Endothelial cell of umbilical vein (primary cell): ENCODE measurements around the gene RELN. TPM values are rescaled to one million over a fixed set of nuclear protein-coding genes. Genes with fewer than 3 reads are reported as not detected.

ENCODE experiments used
- BruUV-seq: library from RNA; stranded (reverse); fragments of 400-500 nt; replicated peaks from 2 replicates; lab custom pipeline; 2021; lab: Mats Ljungman, UMichigan
- CTCF ChIA-PET: fragments of 300-600, 350-600 bp; sonication (Branson Sonifier 250); formaldehyde crosslinking; loops from one replicate; lab custom pipeline; 2021; ENCODE audit warnings: antibody characterized with exemption, inconsistent platforms; lab: Charles Lee
- POLR2A ChIA-PET: fragments of 300-600, 350-600 bp; sonication (Branson Sonifier 250); formaldehyde crosslinking; loops from one replicate; lab custom pipeline; 2021; ENCODE audit warnings: antibody characterized with exemption, inconsistent platforms; lab: Charles Lee
- DNase-seq: peaks from one replicate; pipeline ENCODE4 v3.0.0-alpha.2; 2011; ENCODE audit warnings: low read depth, low spot score
- FAIRE-seq: peaks from 2 replicates; lab custom pipeline; 2011; peaks lifted over from hg19 to GRCh38; lab: Jason Lieb, UNC
- H2AFZ ChIP-seq: 2 replicates; pipeline ENCODE4 v1.6.0; 2012; ENCODE audit warnings: low read depth, low read length, control low read depth, inconsistent platforms
- H3K27ac ChIP-seq: 2 replicates; pipeline ENCODE4 v1.5.1; 2011; ENCODE audit warnings: low read depth, mild to moderate bottlenecking, control low read depth, low read length, moderate library complexity; ENCODE audit not compliant: insufficient read depth
- H3K27me3 ChIP-seq, 2 experiments: 2 replicates each; pipeline versions ENCODE4 v1.6.0 to v1.6.1; 2011; ENCODE audit warnings: low read length in 2 of 2, mixed read lengths in 1 of 2; ENCODE audit not compliant: control insufficient read depth in 2 of 2, insufficient read depth in 2 of 2
- H3K36me3 ChIP-seq, 2 experiments: 2 replicates in 1 of 2; 3 replicates in 1 of 2; pipeline ENCODE4 v1.5.1; 2011; ENCODE audit warnings: low read length in 2 of 2, mild to moderate bottlenecking in 1 of 2, moderate library complexity in 1 of 2; ENCODE audit not compliant: control insufficient read depth in 2 of 2, insufficient read depth in 2 of 2; ENCODE audit errors: extremely low read depth in 1 of 2
- H3K4me1 ChIP-seq: 3 replicates; pipeline ENCODE4 v1.5.1; 2011; ENCODE audit warnings: mild to moderate bottlenecking, low read length; ENCODE audit not compliant: control insufficient read depth, insufficient read depth; ENCODE audit errors: extremely low read depth
- H3K4me2 ChIP-seq: 2 replicates; pipeline ENCODE4 v1.6.1; 2011; ENCODE audit warnings: low read length, control low read depth, mixed read lengths; ENCODE audit not compliant: insufficient read depth
- H3K4me3 ChIP-seq, 3 experiments: fragments of 200-600 bp in 1 of 3; sonication (generic), shearing (Covaris generic) in 1 of 3; replicated peaks in 1 of 3; 2 replicates each; pipeline ENCODE4 v1.5.1; 2011 to 2016; ENCODE audit warnings: control low read depth in 3 of 3, low read length in 3 of 3, mild to moderate bottlenecking in 2 of 3, inconsistent platforms in 1 of 3, low read depth in 1 of 3, moderate library complexity in 1 of 3; ENCODE audit not compliant: insufficient read depth in 1 of 3
- H3K79me2 ChIP-seq: 2 replicates; pipeline ENCODE4 v1.6.0; 2012; ENCODE audit warnings: low read length, inconsistent platforms; ENCODE audit not compliant: control insufficient read depth, insufficient read depth
- H3K9ac ChIP-seq: replicated peaks from 2 replicates; pipeline ENCODE3; 2011; ENCODE audit warnings: low read length, control low read depth; ENCODE audit not compliant: insufficient read depth; ENCODE audit errors: extremely low read depth
- H3K9me1 ChIP-seq: replicated peaks from 3 replicates; pipeline ENCODE4 v1.6.0; 2011; ENCODE audit warnings: mild to moderate bottlenecking, low read length; ENCODE audit not compliant: control insufficient read depth, insufficient read depth; ENCODE audit errors: extremely low read depth
- H3K9me3 ChIP-seq: replicated peaks from 2 replicates; pipeline ENCODE4 v1.5.1; 2012; ENCODE audit warnings: low read length, inconsistent platforms; ENCODE audit not compliant: control insufficient read depth, insufficient read depth
- H4K20me1 ChIP-seq: replicated peaks from 2 replicates; pipeline ENCODE3; 2011; ENCODE audit warnings: mild to moderate bottlenecking, low read length; ENCODE audit not compliant: control insufficient read depth, insufficient read depth; ENCODE audit errors: extremely low read depth
- JUN ChIP-seq: IDR thresholded peaks from 2 replicates; pipeline ENCODE4 v1.6.1; 2011; ENCODE audit warnings: borderline replicate concordance, low read depth; ENCODE audit not compliant: insufficient read length, insufficient read depth
- MYC ChIP-seq: IDR thresholded peaks from one replicate; pipeline ENCODE4 v1.6.1; 2011; ENCODE audit warnings: mild to moderate bottlenecking, low read depth, low read length
- dilution Hi-C: fragments of 300-500 bp; cut with MboI; formaldehyde crosslinking; loops from one replicate; pipeline ENCODE4 v1.15.0; 2019; ENCODE audit warnings: low sequenced_read_pairs; ENCODE audit not compliant: extremely low pct_ligation_motif_present
- intact Hi-C: fragments of 100-400 bp; cut with micrococcal nuclease; formaldehyde crosslinking; loops from one replicate; pipeline ENCODE4 v1.10.0; 2022
- polyA plus RNA-seq, 4 experiments: library from polyadenylated mRNA; depleted of rRNA in 3 of 4; stranded (reverse) in 3 of 4; unstranded in 1 of 4; fragments of >200 nt; gene quantifications; 2 replicates each; pipeline versions ENCODE4 v1.2.1 to v1.2.3, GENCODE V29; 2011 to 2012; ENCODE audit warnings: missing spikeins in 1 of 4
- total RNA-seq: library from RNA; stranded (reverse); gene quantifications from 2 replicates; pipeline ENCODE4 v1.2.3, GENCODE V29; 2021
- TF ChIP-seq, protein P1 (sequence below), 2 donors: IDR thresholded peaks; 1 replicate in 1 of 2; 2 replicates in 1 of 2; pipeline ENCODE4 v1.5.1; 2011; ENCODE audit warnings: low read length in 2 of 2, mild to moderate bottlenecking in 2 of 2, moderate library complexity in 2 of 2, control low read depth in 1 of 2, inconsistent platforms in 1 of 2, low read depth in 1 of 2; ENCODE audit not compliant: insufficient read depth in 1 of 2; ENCODE audit errors: extremely low read depth in 1 of 2

Gene RELN
- total and polyA plus RNA-seq, 2 donors (not counting 3 experiments of a cell fraction or from before 2014, with no cell fraction given): 0.15 to 0.22 TPM

DNA sequence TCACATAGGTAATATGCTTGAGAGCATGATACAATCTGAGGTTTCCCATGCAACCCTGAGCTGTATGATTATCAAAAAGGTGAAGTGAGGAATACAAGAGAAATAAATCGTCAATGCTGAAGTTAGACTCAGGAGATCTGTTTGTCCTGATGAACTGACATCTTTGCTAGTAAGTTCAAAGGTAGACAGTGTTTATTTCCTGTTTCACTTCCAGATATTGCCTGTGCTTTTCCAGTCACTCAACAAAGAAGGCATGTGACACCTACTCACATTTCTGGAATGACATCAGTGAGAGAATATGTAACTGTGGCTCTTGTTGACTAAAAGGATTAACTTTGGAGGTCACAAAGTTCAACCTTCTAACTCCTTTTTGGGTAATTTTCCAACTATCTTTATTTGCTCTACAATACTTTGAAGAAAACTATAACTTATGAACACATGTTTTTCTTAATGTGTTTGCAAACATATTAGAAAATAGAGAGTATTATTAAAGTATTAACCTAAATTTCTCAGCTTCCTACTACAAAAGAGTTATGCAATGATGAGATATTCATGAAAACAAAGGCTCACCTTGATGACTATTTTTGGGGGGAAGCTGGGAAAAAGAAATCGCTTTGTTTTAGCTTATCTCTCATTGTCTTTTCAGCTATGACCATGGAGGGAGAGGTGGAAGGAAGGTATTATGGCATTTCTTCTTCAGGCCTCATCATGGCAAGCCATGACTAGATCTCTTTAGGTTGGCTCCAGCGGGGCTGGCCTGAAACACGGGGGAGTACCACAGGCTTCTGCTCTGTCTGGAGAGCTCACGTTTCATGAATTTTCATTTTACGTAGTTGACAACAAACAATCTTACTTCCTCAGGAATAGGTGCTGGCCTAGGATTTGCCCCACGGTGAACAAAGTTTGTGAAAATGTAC lies 328.7 kb downstream of the RELN start:
- DNase-seq: peak; percentile 79
- Histone ChIP-seq H3K4me1 (peaks cover 3% of the 10 kb centered on the region), H4K20me1 (no peaks in the 10 kb centered on the region), H2AFZ (peak overlapping the region; percentile 5), H3K4me3 (no peak overlapping the region), H3K27ac (no peak overlapping the region), H3K4me2 (no peak overlapping the region), H3K9ac (no peak overlapping the region), H3K9me3 (no peaks in the 10 kb centered on the region), H3K27me3 (no peaks in the 10 kb centered on the region), H3K36me3 (no peaks in the 10 kb centered on the region), H3K9me1 (no peaks in the 10 kb centered on the region), H3K79me2 (no peaks in the 10 kb centered on the region)
- POLR2A ChIA-PET: no interaction called here
- dilution Hi-C loops (no loop called here), intact Hi-C loops (loop anchor here (5.0 kb wide), 1 partner anchor 92 kb away; no protein-coding TSS in a partner anchor)
- CTCF ChIA-PET: interaction anchor here (0.9 to 1.0 kb wide), 2 partner anchors 20 to 75 kb away, joined by 3 read pairs; no protein-coding TSS in a partner anchor
- no TSS peak for BruUV-seq
- TF ChIP-seq JUN (peak; percentile 58), MYC (no peak)
- TF ChIP-seq, protein P1, sequence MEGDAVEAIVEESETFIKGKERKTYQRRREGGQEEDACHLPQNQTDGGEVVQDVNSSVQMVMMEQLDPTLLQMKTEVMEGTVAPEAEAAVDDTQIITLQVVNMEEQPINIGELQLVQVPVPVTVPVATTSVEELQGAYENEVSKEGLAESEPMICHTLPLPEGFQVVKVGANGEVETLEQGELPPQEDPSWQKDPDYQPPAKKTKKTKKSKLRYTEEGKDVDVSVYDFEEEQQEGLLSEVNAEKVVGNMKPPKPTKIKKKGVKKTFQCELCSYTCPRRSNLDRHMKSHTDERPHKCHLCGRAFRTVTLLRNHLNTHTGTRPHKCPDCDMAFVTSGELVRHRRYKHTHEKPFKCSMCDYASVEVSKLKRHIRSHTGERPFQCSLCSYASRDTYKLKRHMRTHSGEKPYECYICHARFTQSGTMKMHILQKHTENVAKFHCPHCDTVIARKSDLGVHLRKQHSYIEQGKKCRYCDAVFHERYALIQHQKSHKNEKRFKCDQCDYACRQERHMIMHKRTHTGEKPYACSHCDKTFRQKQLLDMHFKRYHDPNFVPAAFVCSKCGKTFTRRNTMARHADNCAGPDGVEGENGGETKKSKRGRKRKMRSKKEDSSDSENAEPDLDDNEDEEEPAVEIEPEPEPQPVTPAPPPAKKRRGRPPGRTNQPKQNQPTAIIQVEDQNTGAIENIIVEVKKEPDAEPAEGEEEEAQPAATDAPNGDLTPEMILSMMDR (IDR thresholded peaks at IDR 0.05; ENCODE audit: extremely low read depth in 1 of 2, insufficient read depth in 1 of 2, low read depth in 1 of 2, low read length in 2 of 2): no peak
- FAIRE-seq: peak; percentile 78
